SU-DHL-6 (cell line): ENCODE data around the gene SYNJ1.

Source experiments
- CTCF ChIP-seq: fragments of 200-600 bp; sonication (generic); IDR thresholded peaks from one replicate; pipeline ENCODE4 v1.5.1; 2017; ENCODE audit warnings: antibody characterized with exemption, mild to moderate bottlenecking, low read length, moderate library complexity; ENCODE audit not compliant: insufficient read depth, poor library complexity, severe bottlenecking
- EZH2phosphoT487 ChIP-seq: fragments of 200-600 bp; sonication (generic), shearing (Covaris generic); conservative IDR thresholded peaks from 2 replicates; pipeline ENCODE4 v1.6.1; 2018; ENCODE audit warnings: mild to moderate bottlenecking, antibody characterized with exemption, low read length, moderate library complexity, mixed read lengths

- TF ChIP-seq CTCF (no peak), EZH2phosphoT487 (no peak)
Observed at GRCh38 chr21:32710987-32711386, 16.8 kb downstream of the SYNJ1 start.
